Uterus (tissue), 4 donors: ENCODE measurements around the gene CECR2. TPM values are rescaled to one million over a fixed set of nuclear protein-coding genes. Genes with fewer than 3 reads are reported as not detected.

Source experiments
- DNase-seq, 2 donors: peaks; one replicate each; pipeline ENCODE4 v3.0.0-alpha.2; 2019 to 2020
- H3K27ac ChIP-seq, 2 donors: fragments of 200-600 bp; sonication (generic); 1 replicate in 1 of 2; 2 replicates in 1 of 2; pipeline ENCODE4 v1.5.1; 2016 to 2018
- H3K27me3 ChIP-seq, 2 donors: fragments of 200-600 bp; sonication (generic); one replicate each; pipeline ENCODE4 v1.5.1; 2018 to 2019; ENCODE audit warnings: control low read depth in 1 of 2
- H3K36me3 ChIP-seq, 2 donors: fragments of 200-600 bp; sonication (generic); one replicate each; pipeline ENCODE4 v1.5.1; 2019; ENCODE audit warnings: control low read depth in 1 of 2
- H3K4me1 ChIP-seq, 2 donors: fragments of 200-600 bp; sonication (generic); one replicate each; pipeline ENCODE4 v1.5.1; 2018 to 2019; ENCODE audit warnings: control low read depth in 1 of 2
- H3K4me3 ChIP-seq, 2 donors: fragments of 200-600 bp; sonication (generic); 1 replicate in 1 of 2; 2 replicates in 1 of 2; pipeline ENCODE4 v1.5.1; 2018 to 2019; ENCODE audit warnings: mild to moderate bottlenecking in 1 of 2
- H3K9me3 ChIP-seq, 2 donors: fragments of 200-600 bp; sonication (generic); one replicate each; pipeline ENCODE4 v1.5.1; 2019; ENCODE audit warnings: control low read depth in 1 of 2
- POLR2A ChIP-seq, 2 donors: fragments of 450-650 bp; IDR thresholded peaks; one replicate each; pipeline ENCODE4 v1.6.1; 2016; ENCODE audit warnings: antibody characterized with exemption in 2 of 2, mild to moderate bottlenecking in 1 of 2, moderate library complexity in 1 of 2
- intact Hi-C: fragments of 100-400 bp; cut with DNase I; formaldehyde crosslinking; loops from one replicate; pipeline ENCODE4 v1.15.1; 2023; ENCODE audit warnings: low total_unique reads
- total RNA-seq, 4 donors: library from RNA; depleted of rRNA in 3 of 4; stranded (reverse); fragments of >200 nt in 3 of 4; gene quantifications; one replicate each; pipeline versions ENCODE4 v1.1.0 to v1.2.4, GENCODE V29; 2014 to 2023
- TF ChIP-seq, protein P1 (sequence below), 4 experiments: fragments of 200-600 bp in 2 of 4; fragments of 450-650 bp in 2 of 4; sonication (generic) in 2 of 4; IDR thresholded peaks; one replicate each; pipeline ENCODE4 v1.5.1; 2016 to 2019; ENCODE audit warnings: antibody characterized with exemption in 4 of 4, mild to moderate bottlenecking in 2 of 4, moderate library complexity in 1 of 4
- donor health status: DM: yes; HTN: yes; CAD: no.

The CECR2 gene
- total RNA-seq, 4 donors from 2014 or later: under 0.01 to 6.3 (median 3.8) TPM

DNA sequence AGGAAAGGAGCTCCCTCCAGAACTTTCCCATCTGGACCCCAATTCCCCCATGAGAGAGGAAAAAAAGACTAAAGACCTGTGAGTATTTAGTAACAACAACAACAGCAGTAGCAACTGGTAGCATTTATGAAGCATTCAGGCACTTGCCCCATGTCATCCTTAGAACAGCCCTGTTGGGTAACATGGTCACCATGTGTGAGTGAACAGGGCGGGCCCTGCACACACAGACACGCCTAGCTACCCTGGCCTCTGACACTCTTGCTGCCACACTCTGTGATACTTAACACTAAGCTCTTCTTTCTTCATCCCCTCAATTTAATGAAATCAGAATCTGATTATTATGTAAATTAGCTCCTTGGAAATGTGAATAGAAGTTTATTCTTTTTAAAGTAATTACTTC, 167.9 kb downstream of the CECR2 start:
- Histone ChIP-seq H3K27me3 (no peaks in the 10 kb centered on the region), H3K36me3 (no peaks in the 10 kb centered on the region), H3K4me3 (no peak overlapping the region), H3K27ac (no peak overlapping the region), H3K9me3 (no peaks in the 10 kb centered on the region), H3K4me1 (no peaks in the 10 kb centered on the region)
- TF ChIP-seq, protein P1, sequence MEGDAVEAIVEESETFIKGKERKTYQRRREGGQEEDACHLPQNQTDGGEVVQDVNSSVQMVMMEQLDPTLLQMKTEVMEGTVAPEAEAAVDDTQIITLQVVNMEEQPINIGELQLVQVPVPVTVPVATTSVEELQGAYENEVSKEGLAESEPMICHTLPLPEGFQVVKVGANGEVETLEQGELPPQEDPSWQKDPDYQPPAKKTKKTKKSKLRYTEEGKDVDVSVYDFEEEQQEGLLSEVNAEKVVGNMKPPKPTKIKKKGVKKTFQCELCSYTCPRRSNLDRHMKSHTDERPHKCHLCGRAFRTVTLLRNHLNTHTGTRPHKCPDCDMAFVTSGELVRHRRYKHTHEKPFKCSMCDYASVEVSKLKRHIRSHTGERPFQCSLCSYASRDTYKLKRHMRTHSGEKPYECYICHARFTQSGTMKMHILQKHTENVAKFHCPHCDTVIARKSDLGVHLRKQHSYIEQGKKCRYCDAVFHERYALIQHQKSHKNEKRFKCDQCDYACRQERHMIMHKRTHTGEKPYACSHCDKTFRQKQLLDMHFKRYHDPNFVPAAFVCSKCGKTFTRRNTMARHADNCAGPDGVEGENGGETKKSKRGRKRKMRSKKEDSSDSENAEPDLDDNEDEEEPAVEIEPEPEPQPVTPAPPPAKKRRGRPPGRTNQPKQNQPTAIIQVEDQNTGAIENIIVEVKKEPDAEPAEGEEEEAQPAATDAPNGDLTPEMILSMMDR (IDR thresholded peaks at IDR 0.05): no peak
- no peak for TF ChIP-seq POLR2A (IDR thresholded peaks at IDR 0.05)
- no peak for DNase-seq
- intact Hi-C loops: no loop called here

DNA sequence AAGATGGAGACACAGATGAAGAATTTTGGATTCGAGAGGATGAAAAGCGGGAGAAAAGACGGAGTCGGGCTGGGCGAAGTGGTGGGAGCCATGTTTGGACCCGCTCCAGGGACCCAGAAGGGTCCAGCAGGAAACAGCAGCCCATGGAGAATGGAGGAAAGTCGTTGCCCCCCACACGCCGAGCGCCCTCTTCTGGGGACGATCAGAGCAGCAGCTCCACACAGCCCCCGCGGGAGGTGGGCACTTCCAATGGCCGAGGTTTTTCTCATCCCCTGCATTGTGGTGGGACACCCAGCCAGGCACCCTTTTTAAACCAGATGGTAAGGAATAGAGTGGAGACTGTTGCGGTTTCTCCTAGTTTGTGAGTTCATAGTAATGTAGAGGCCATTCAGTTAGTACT, 171.2 kb downstream of the CECR2 start:
- intact Hi-C loops: no loop called here
- DNase-seq: no peak
- TF ChIP-seq, protein P1 (IDR thresholded peaks at IDR 0.05): no peak
- TF ChIP-seq POLR2A (IDR thresholded peaks at IDR 0.05): no peak

GRCh38 chr22:17541476-17541875, 172.2 kb downstream of the CECR2 start:
- no peaks in the 10 kb centered on the region for H3K9me3 ChIP-seq
- H3K27me3 ChIP-seq: no peaks in the 10 kb centered on the region
- no peaks in the 10 kb centered on the region for H3K36me3 ChIP-seq
- H3K27ac ChIP-seq: no peak overlapping the region
- intact Hi-C loops: no loop called here
- DNase-seq: no peak
- no peak for TF ChIP-seq POLR2A (IDR thresholded peaks at IDR 0.05)
- TF ChIP-seq, protein P1 (IDR thresholded peaks at IDR 0.05): no peak
- H3K4me3 ChIP-seq: no peak overlapping the region
- no peaks in the 10 kb centered on the region for H3K4me1 ChIP-seq

More for the DNA sequence above, 171.2 kb downstream of the CECR2 start:
- H3K4me1 ChIP-seq: no peaks in the 10 kb centered on the region
- H3K36me3 ChIP-seq: no peaks in the 10 kb centered on the region
- no peak overlapping the region for H3K27ac ChIP-seq
- H3K9me3 ChIP-seq: no peaks in the 10 kb centered on the region
- H3K27me3 ChIP-seq: no peaks in the 10 kb centered on the region
- no peak overlapping the region for H3K4me3 ChIP-seq

DNA sequence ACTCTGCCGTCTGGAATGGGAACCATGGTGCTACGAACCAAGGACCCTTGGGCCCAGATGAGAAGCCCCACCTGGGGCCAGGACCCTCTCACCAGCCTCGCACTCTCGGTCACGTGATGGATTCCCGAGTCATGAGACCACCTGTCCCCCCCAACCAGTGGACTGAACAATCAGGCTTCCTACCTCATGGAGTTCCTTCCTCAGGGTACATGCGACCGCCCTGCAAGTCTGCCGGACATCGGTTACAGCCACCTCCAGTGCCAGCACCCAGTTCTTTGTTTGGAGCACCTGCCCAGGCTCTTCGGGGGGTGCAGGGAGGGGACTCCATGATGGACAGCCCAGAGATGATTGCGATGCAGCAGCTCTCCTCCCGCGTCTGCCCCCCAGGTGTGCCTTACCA, 173.2 kb downstream of the CECR2 start:
- Histone ChIP-seq H3K9me3 (no peaks in the 10 kb centered on the region), H3K27me3 (no peaks in the 10 kb centered on the region), H3K4me3 (no peak overlapping the region), H3K4me1 (no peaks in the 10 kb centered on the region), H3K36me3 (no peaks in the 10 kb centered on the region), H3K27ac (no peak overlapping the region)
- intact Hi-C loops: no loop called here
- DNase-seq: no peak
- no peak for TF ChIP-seq POLR2A (IDR thresholded peaks at IDR 0.05)

DNA sequence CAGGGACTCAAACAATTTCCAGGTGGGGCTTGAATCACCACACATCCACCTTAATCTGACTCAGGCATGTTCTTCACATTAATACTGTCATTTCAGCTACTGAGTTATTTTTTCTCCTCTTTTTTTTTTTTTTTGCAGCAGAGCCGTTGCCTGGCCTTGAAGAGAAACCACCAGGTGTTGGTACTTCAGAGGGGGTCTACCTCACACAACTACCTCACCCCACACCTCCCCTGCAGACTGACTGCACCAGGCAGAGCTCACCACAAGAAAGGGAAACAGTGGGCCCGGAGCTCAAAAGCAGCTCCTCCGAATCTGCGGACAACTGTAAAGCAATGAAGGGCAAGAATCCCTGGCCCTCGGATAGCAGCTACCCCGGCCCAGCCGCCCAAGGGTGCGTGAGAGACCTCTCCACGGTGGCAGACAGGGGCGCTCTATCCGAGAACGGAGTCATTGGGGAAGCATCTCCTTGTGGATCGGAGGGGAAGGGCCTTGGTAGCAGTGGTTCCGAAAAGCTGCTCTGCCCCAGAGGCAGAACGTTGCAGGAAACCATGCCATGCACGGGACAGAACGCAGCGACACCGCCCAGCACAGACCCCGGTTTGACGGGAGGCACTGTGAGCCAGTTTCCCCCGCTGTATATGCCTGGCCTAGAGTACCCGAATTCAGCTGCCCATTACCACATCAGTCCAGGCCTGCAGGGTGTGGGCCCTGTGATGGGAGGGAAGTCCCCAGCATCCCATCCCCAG, 178.9 kb downstream of the CECR2 start:
- no peaks in the 10 kb centered on the region for H3K9me3 ChIP-seq
- no peak overlapping the region for H3K27ac ChIP-seq
- no peak overlapping the region for H3K4me3 ChIP-seq
- no peak for DNase-seq
- intact Hi-C loops: no loop called here
- H3K27me3 ChIP-seq: no peaks in the 10 kb centered on the region
- H3K36me3 ChIP-seq: no peaks in the 10 kb centered on the region
- H3K4me1 ChIP-seq: no peaks in the 10 kb centered on the region
- TF ChIP-seq POLR2A (IDR thresholded peaks at IDR 0.05): no peak
- TF ChIP-seq, protein P1 (IDR thresholded peaks at IDR 0.05): no peak

- no peaks in the 10 kb centered on the region for H3K4me1 ChIP-seq
- DNase-seq: no peak
- no peaks in the 10 kb centered on the region for H3K27me3 ChIP-seq
- no peaks in the 10 kb centered on the region for H3K36me3 ChIP-seq
- no peak overlapping the region for H3K27ac ChIP-seq
- no peak overlapping the region for H3K4me3 ChIP-seq
- TF ChIP-seq, protein P1 (IDR thresholded peaks at IDR 0.05): no peak
- TF ChIP-seq POLR2A (IDR thresholded peaks at IDR 0.05): no peak
- H3K9me3 ChIP-seq: no peaks in the 10 kb centered on the region
- intact Hi-C loops: no loop called here
Observed at GRCh38 chr22:17548756-17549035, 179.4 kb downstream of the CECR2 start.
